HG02759 (cell line): ENCODE measurements around the gene PCYT2.

Source experiments
- ATAC-seq: cut with Tn5 transposase; IDR thresholded peaks from one replicate; pipeline ENCODE4 v1.9.1; 2021; ENCODE audit warnings: mild to moderate bottlenecking, moderate library complexity; ENCODE audit not compliant: unreplicated experiment

Gene PCYT2

DNA sequence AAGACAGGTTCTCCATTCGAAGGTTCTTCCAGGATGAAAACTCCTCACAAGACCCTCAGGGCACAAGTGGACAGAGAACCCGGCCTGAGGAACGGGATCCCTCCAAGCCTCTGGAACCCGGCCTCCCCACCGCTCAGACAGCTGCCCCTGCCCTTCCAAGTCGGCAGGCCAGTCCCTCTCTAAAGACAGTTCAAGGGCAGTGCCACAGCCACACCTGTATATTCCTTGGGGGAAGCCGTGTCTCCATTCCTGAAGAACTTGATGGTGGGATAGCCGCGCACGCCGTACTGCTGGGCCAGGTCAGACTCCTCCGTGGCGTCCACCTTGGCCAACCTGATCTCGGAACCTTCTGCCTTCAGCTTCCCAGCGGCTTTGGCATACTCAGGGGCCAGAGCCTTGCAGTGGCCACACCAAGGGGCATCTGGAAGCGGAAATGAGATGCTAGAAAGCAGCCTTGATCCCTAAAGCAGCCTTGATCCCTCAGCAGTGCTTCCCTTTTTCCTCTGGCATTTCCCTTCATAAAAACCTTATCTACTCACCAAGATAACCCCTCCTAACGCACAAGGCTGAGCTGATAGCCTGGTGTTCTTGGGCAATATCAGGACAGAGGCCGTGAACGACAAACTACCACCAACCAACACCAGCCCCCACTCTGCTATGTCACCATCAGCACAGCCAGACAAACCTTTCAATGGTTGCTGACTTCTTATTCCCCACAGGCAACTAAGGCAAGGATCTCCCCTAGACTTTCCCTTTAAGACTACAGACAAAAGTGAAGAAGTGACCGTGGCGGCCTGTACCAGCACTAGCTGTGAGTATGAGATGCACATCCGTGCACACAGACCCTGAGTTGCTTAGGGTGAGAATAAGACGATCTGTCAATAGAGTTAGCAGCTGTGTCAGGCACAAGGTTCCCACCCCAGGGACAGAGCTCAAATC, 52.0 kb downstream of the PCYT2 start:
- ATAC-seq: no peak

DNA sequence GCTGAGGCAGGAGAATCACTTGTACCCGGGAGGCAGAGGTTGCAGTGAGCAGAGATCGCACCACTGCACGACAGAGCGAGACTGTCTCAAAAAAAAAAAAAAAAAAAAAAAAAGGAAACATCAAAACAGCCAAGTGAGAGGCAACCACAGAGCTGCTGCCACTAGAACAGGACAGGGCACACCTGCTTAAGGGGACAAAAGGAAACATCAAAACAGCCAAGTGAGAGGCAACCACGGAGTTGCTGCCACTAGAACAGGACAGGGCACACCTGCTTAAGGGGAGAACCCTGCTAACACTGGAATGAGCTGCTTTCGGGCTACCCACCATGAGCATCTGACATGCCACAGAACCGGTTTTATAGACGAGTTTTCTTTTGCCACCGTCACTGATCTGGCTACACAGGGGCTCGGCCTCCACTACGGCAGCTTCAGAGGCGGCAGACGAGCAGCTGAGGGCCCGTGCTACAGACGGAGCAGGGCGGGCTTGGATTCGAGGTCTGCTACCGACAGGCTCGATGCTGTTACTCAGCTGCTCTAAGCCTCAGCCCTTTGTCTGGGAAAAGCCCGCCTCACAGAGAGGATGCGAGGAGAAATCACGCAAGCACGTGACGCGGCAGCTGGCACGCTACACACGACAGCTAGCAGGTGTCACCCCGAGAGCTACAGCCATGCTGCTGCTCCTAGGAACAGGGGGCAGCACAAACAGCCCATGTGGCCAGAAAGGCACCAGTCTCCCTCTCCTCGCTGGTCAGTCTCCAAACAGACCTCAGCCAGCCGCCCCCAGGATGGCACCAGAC, 52.8 kb downstream of the PCYT2 start:
- ATAC-seq: no peak

DNA sequence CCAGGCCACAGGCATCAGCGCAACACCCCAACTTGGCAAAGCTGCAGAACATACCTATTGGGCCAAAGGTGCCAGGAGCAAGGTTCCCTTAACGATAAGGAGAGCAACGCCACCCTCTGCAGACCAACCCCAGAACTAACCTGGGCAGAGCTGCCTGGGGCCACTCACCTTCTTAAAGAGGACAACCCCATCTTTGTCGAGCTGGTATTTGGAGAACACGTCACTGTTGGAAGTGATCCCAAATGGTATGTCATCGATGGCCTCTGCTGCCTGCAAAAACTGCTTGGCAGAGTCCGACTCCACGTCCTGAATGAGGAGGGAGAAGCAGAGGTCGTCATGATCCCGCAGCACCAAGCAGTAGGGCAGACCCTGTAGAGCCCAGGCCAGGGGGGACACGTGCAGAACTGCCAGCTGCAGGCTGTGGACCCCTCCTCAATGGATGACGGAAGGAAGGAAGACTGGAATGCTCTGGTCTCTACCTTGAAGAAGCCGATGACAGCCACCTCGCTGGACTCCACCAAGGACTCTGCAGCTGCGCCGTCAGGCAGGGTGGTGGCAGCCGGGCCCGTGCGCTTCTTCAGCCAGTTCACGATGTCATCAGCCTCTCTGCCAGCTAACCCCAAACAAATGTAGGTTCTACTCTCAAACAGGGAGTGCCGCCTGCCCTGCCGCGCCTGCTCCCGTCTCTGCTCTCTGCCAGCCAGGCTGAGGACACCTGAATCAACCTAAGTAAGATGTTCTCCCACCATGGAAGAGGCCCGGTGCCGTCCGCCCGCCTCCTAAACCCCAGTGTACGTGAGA, 56.0 kb downstream of the PCYT2 start:
- no peak for ATAC-seq

DNA sequence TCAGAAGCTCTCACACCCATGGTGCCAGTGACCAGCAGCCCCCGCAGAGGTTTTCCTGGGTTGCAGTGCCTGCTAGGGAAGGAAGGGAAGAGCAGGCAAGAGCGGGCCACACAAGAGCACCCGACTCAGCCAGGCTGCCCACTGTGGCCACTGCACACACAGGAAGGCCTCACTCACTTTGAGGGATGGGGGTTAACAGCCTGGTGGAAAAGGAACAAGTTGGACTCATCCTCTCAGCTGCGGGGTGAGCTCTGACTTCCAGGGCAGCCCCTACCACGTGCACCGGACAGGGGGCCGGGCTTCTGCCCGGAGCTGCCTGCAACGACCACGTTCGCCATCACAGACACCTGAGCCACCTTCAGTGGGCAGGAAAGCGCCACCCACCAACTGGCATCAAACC, 59.0 kb downstream of the PCYT2 start:
- no peak for ATAC-seq

DNA sequence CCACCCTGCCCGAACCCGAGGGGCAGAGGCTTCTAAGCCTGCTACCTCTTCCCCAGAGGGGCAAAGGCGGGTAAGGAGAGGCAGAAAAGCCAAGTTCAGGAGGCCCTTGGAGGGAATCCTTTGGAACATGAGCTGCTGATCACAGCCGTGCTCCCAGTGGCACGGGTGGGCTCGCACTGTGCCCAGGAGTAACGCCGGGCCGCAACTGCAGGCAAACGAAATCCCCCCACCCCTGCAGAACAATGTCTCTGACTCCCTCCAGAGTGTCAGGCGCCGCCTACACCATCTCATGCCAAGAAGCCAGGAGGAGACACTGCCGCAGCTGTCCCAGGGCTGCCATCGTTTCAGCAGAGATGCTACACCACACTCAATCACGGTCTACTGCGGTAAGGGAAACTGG, 59.8 kb downstream of the PCYT2 start:
- no peak for ATAC-seq
